HL-60 (cell line): ENCODE measurements around the gene ZSCAN20.

Experiments
- DNase-seq, 2 experiments: peaks; one replicate each; pipeline ENCODE4 v3.0.0-alpha.2; 2010 to 2020; ENCODE audit warnings: low read depth in 1 of 2, low spot score in 1 of 2
- H3K27ac ChIP-seq: fragments of 250-450 bp; sonication (Bioruptor Pico); replicated peaks from 2 replicates; pipeline ENCODE4 v1.5.1; 2020; ENCODE audit warnings: mild to moderate bottlenecking, moderate library complexity
- H3K27me3 ChIP-seq: fragments of 250-450 bp; sonication (Bioruptor Pico); 2 replicates; pipeline ENCODE4 v1.5.1; 2021; ENCODE audit warnings: mild to moderate bottlenecking, moderate library complexity; ENCODE audit not compliant: insufficient read depth, poor library complexity, severe bottlenecking
- H3K4me3 ChIP-seq: replicated peaks from 2 replicates; pipeline ENCODE4 v1.5.1; 2011; ENCODE audit warnings: mild to moderate bottlenecking, control low read depth, low read length; ENCODE audit not compliant: insufficient read depth
- CTCF ChIP-seq: IDR thresholded peaks from one replicate; pipeline ENCODE4 v1.5.1; 2011; ENCODE audit warnings: low read length, control low read depth, inconsistent platforms; ENCODE audit not compliant: insufficient read depth
- GABPA ChIP-seq: IDR thresholded peaks from 2 replicates; pipeline ENCODE4 v1.6.1; 2012; ENCODE audit warnings: low read depth
- POLR2AphosphoS5 ChIP-seq: IDR thresholded peaks from 2 replicates; pipeline ENCODE4 v1.6.1; 2012; ENCODE audit warnings: low read depth
- REST ChIP-seq: IDR thresholded peaks from 2 replicates; pipeline ENCODE4 v1.6.1; 2012; ENCODE audit warnings: low read depth; ENCODE audit not compliant: insufficient replicate concordance
- SPI1 ChIP-seq: IDR thresholded peaks from 2 replicates; pipeline ENCODE4 v1.6.1; 2012; ENCODE audit warnings: low read depth, mild to moderate bottlenecking, borderline replicate concordance

ZSCAN20 gene

DNA sequence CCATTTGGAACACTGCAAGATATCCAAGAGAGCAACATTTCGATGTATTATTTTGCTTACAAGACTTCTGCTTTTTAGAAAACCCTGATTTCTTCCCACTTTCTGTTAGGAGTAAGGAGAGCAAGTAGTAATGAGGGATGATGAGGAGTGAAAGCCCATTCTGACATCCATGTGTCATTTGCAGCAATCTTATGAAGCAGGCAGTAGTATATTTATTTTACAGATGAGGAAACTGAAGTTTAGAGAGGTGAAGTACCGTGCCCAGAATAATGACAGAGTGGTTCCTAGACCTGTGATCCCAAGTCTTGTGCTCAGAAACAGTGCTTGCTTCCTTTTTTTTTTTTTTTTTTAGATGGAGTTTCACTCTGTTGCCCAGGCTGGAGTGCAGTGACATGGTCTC is 7.1 kb upstream of the ZSCAN20 start:
- Histone ChIP-seq H3K4me3 (no peak overlapping the region), H3K27ac (no peak overlapping the region), H3K27me3 (no peaks in the 10 kb centered on the region)
- TF ChIP-seq SPI1 (0 out of 2 replicates have a peak, but pooled peaks have one; percentile 21), GABPA (no peak)
- DNase-seq, result no peak

- Histone ChIP-seq H3K4me3 (no peak overlapping the region), H3K27ac (no peak overlapping the region), H3K27me3 (no peaks in the 10 kb centered on the region)
- no peak for DNase-seq
- TF ChIP-seq REST (no peak), CTCF (no peak), SPI1 (no peak), GABPA (no peak), POLR2AphosphoS5 (no peak)
These were observed 6.3 kb upstream of the ZSCAN20 start for GRCh38 chr1:33466159-33466558.

DNA sequence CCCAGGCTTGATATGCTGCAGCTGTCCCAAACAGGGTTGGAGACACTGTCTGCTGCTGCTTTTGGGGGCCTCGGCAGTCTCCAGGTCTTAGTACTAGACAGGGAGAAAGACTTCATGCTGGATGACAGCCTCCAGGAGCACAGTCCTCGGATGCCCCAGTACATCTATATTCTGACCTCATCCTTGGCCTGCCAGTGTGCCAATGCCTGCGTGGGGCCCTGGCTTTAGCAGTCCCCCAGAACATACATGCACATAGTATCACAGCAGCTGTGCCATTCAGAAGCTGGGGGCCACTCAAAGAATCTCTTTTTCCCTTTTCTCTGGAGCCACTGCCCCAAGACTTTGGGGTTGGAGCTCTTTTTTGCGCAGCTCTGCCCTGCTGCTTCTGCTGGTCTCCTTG is 4.4 kb upstream of the ZSCAN20 start:
- DNase-seq, result no peak
- TF ChIP-seq POLR2AphosphoS5, result no peak
- TF ChIP-seq CTCF, result no peak
- Histone ChIP-seq H3K4me3 (no peak overlapping the region), H3K27me3 (no peaks in the 10 kb centered on the region), H3K27ac (no peak overlapping the region)

- Histone ChIP-seq H3K27me3 (no peaks in the 10 kb centered on the region), H3K4me3 (no peak overlapping the region), H3K27ac (no peak overlapping the region)
- TF ChIP-seq REST, result no peak
- TF ChIP-seq CTCF, result no peak
- DNase-seq, result no peak
These were observed 3.9 kb upstream of the ZSCAN20 start for GRCh38 chr1:33468531-33468930.
